GM12872 (cell line): ENCODE results near the gene LHX6.

Experiments used
- TF ChIP-seq, protein P1 (sequence below): IDR thresholded peaks from 3 replicates; pipeline ENCODE4 v1.5.1; 2011; ENCODE audit warnings: low read depth, mild to moderate bottlenecking, low read length, moderate library complexity; ENCODE audit not compliant: insufficient read depth

LHX6 gene

DNA sequence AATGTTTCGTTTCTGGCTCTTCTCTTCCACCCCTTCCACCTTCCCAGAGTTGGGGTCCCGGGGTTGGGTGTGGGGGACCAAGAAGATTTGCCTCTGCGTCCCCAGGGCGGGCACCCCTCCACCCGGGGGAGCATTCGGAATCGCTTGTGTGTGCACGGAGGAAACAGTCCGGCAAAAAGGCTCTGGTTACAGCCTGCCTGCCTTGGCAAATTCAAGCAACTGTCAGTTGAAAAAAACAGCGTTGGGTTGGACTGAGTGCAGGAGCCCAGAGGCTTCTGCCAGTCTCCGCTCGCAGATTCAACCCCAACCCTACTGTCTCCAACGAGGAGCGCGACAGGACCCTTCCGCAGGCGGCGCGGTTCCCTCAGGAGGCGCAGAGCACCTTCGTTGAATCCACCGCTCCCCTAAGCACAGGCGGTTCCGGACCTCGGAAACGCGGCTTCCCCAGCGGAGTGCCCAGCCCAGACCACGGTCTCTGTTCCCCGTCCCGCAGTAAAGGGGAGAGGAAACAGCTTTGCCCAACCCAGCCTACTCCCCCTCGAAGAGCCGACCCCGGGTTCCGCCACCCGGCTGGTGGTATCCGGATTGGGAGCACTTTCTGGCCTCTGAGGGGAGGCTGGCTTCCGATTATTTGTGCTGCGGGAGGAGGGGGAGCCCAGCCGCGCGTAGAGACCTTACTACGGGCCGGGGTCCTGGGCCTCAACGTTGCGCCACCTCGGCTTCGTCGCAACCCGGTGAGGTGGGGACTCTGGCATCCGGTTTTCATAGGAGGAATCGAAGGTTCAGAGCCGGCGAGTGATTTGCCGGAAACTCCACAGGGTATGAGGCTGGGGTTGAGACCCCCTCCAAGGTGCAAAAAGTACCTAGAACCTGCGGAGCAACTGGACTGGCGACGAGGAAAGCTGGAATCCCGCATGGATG is 9.6 kb downstream of the LHX6 start:
- TF ChIP-seq, protein P1, sequence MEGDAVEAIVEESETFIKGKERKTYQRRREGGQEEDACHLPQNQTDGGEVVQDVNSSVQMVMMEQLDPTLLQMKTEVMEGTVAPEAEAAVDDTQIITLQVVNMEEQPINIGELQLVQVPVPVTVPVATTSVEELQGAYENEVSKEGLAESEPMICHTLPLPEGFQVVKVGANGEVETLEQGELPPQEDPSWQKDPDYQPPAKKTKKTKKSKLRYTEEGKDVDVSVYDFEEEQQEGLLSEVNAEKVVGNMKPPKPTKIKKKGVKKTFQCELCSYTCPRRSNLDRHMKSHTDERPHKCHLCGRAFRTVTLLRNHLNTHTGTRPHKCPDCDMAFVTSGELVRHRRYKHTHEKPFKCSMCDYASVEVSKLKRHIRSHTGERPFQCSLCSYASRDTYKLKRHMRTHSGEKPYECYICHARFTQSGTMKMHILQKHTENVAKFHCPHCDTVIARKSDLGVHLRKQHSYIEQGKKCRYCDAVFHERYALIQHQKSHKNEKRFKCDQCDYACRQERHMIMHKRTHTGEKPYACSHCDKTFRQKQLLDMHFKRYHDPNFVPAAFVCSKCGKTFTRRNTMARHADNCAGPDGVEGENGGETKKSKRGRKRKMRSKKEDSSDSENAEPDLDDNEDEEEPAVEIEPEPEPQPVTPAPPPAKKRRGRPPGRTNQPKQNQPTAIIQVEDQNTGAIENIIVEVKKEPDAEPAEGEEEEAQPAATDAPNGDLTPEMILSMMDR: no peak

DNA sequence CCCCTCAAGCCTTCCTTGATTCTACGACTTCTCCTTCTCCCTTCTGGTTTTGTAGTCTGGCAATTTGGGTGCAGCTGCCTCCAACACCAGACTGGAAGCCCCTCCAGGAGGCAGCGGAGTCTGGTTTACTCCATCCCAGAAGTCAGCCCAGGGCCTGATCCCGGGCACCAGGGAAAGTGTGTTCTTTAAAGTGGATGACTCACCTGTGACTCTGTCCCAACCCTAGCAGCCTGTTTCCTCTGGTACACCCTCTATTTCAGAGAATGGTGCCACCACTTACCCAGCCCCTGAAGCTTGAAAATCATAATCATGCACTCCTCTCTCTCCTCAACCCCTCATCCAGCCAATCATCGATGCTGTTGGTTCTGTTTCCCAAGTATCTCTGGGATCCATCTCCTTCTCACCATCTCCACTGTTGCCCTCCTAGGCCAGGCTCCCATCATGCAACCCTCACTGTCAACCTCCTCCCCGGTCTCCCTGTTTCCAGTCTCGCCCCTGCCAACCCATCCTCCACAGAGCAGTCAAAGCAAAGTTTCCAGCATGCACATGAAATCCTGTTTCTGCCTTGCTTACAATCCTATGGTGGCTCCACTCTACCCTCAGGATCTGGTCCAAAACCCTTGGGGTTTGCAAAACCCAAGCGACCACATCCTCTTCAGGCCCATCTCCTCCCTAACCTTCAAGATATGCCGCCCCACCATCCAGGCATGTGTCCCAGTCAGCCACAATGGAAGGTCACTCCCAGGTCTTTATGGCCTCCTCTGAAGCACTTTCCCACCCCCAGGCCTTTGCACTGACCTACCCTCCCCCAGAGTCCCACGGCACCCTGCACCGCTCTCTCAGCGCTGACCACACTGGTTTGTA is 10.5 kb downstream of the LHX6 start:
- TF ChIP-seq, protein P1: no peak

DNA sequence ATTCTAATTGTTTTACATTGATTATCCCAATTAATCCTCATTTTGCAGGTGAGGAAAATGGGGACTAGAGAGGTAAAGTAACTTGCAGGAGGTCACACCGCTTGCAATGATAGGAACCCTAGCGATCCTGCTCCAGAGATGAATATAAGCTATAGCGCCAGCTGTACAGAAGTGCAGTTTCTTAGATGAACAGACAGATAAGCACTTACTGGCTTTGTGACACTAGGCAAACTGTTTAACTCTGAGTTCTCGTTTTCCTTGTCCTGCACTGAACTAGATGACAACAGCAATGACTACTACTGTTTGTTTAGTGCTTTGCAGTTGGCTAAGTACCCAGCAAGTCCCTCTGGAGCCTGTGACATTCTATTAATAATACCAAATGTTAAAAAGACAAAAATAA is 11.1 kb downstream of the LHX6 start:
- TF ChIP-seq, protein P1: no peak

DNA sequence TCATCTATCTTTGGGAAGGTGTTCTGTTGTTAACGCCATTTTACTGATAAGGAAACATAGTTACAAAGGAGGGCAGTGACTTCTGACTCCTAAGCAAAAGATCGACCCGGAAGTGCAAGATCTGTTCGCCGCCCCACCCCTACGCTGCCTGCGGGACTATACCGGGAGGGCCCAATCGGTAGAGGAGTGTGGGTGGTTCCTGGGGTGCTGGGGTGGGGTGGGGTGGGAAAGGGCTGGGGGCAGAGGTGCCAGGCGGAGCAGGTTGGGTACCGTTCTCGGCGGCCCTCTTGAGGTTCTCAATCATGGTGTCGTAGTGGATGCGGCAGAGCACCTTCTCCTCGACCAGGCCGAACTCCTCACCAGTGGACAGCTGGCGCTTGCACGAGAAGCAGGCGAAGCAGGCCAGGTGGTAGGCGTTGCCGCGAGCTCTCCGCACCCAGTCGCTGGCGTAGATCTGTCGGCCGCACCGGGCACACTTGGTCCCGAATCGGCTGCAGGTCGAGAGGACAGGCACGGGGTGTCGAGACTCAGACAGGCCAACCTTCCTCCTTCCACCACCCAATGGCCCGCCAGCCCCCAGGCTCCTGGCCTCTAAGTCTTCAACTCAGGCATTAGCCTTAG is 11.8 kb downstream of the LHX6 start:
- TF ChIP-seq, protein P1: no peak

DNA sequence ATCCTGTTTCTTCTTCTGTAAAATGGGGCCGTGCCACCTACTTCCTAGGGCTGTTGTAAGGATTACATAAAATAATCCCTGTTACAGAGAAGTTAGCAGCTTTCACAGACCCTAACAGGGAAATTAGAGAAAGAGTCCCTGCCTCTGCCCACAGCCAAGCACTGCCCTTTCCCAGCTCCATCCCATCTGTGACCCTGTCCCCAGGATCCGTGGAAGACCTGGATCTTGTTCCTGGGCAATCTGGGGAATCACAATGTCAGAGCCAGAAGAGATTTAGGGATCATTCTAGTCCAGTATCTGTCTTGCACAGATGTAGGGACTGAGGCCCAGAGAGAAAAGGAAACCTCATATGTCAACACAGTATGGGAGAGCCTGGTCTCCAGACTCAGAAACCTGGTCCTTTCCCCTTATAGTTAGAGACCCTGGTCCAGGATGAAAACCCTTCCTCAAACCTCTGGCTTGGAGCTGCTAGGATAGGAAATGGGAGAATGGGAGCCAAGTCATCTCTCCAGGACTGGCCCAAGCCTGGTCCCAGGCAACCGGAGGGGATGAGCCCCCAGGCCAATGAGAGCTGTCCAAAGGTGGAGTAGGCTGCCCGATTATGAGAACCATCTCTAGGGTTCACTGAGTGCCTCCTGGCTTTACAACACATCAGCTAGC is 12.5 kb downstream of the LHX6 start:
- TF ChIP-seq, protein P1: no peak

DNA sequence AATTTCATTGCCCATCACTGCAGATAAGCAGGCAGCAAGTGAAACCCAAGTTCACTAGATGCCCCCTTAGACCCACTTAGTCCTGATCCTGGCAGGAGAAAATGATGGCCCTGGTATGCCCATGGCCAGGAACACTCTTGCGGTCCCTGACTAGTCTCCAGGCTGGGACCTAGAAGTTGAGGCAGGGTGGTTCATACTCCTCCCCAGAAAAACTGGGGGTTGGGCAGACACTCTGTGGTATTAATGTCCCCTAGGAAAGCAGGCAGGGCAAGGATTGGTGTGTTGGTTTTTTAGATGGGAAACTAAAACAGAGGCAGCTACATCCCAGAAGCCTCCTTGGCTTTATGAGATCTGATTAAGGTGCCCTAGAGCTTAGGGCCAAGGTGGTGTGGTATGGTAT is 13.1 kb downstream of the LHX6 start:
- TF ChIP-seq, protein P1: no peak
